ENCODE data around the gene EGFL7.

EGFL7 gene

GRCh38 chr9:136693490-136694162, 30.9 kb downstream of the EGFL7 start:
- TF ChIP-seq BCL11A (tag by site-specific recombination; IDR thresholded peaks at IDR 0.05; ENCODE audit: low read depth) (peak; percentile 90), BCL11B (tag by site-specific recombination; IDR thresholded peaks at IDR 0.05; ENCODE audit: low read depth) (0 out of 2 replicates have a peak, but pooled peaks have one; percentile 50), KLF17 (tag by site-specific recombination; IDR thresholded peaks at IDR 0.05) (peak; percentile 98), ZNF202 (tag by site-specific recombination; IDR thresholded peaks at IDR 0.05; ENCODE audit: borderline replicate concordance) (no peak), KLF7 (tag by site-specific recombination; IDR thresholded peaks at IDR 0.05; ENCODE audit: borderline replicate concordance) (0 out of 2 replicates have a peak, but pooled peaks have one; percentile 35), ZNF600 (tag by site-specific recombination; IDR thresholded peaks at IDR 0.05) (peak; percentile 62), ZNF639 (tag by site-specific recombination; IDR thresholded peaks at IDR 0.05) (0 out of 2 replicates have a peak, but pooled peaks have one; percentile 46), KLF1 (tag by site-specific recombination; IDR thresholded peaks at IDR 0.05) (peak; percentile 99), KLF8 (tag by site-specific recombination; IDR thresholded peaks at IDR 0.05) (peak; percentile 49), ZNF23 (tag by site-specific recombination; IDR thresholded peaks at IDR 0.05; ENCODE audit: borderline replicate concordance) (no peak), ZNF335 (tag by site-specific recombination; conservative IDR thresholded peaks at IDR 0.05) (peak; percentile 90), PATZ1 (tag by site-specific recombination; IDR thresholded peaks at IDR 0.05) (peak; percentile 11; the same call in 1 of the 2 replicates), SP7 (tag by site-specific recombination; IDR thresholded peaks at IDR 0.05) (0 out of 2 replicates have a peak, but pooled peaks have one; percentile 41), ZBTB20 (tag by site-specific recombination; IDR thresholded peaks at IDR 0.05) (no peak), ZNF623 (tag by site-specific recombination; IDR thresholded peaks at IDR 0.05) (no peak)
- POLR2A ChIA-PET, result interaction anchor here (0.6 to 1.4 kb wide), 4 partner anchors 11 to 34 kb away, joined by 3 to 6 read pairs (median 4); no protein-coding TSS in a partner anchor
- H3K4me1 ChIP-seq (ENCODE audit: control insufficient read depth, insufficient read depth, low read length), result no peaks in the 10 kb centered on the region

GRCh38 chr9:136694163-136694871, 31.6 kb downstream of the EGFL7 start:
- Histone ChIP-seq H3K4me3 (ENCODE audit: low read depth, low read length) (no peak overlapping the region), H3K36me3 (ENCODE audit: control insufficient read depth in 2 of 2, insufficient read depth in 1 of 2, low read length in 2 of 2) (no peaks in the 10 kb centered on the region), H3K27ac (ENCODE audit: extremely low read depth, low read depth, low read length) (no peak overlapping the region), H3K9me3 (ENCODE audit: control insufficient read depth, insufficient read depth, low read depth, low read length) (no peaks in the 10 kb centered on the region), H3K4me1 (ENCODE audit: control insufficient read depth, insufficient read depth, low read length) (no peaks in the 10 kb centered on the region)
- POLR2A ChIA-PET, result interaction anchor here (0.6 to 1.4 kb wide), 5 partner anchors 12 to 767 kb away, joined by 3 to 6 read pairs (median 4); no protein-coding TSS in a partner anchor
- CTCF ChIA-PET, result interaction anchor here (0.6 to 4.0 kb wide), 20 partner anchors 7 to 341 kb away, joined by 3 to 24 read pairs (median 3); partner anchors contain the start of genes AGPAT2 and LCNL1
- TF ChIP-seq KLF1 (tag by site-specific recombination; IDR thresholded peaks at IDR 0.05) (peak; percentile 99), GLIS2 (tag by site-specific recombination; IDR thresholded peaks at IDR 0.05) (peak; percentile 25; the same call in 1 of the 2 replicates), TSHZ1 (tag by site-specific recombination; IDR thresholded peaks at IDR 0.05; ENCODE audit: borderline replicate concordance) (no peak), ZNF654 (tag by site-specific recombination; IDR thresholded peaks at IDR 0.05; ENCODE audit: low read depth) (peak; percentile 61), ZIC2 (tag by site-specific recombination; IDR thresholded peaks at IDR 0.05) (peak; percentile 46; the same call in 1 of the 2 replicates), PRDM10 (tag by site-specific recombination; IDR thresholded peaks at IDR 0.05) (peak; percentile 45)

More at GRCh38 chr9:136693490-136694162, 30.9 kb downstream of the EGFL7 start:
- H3K27ac ChIP-seq (ENCODE audit: extremely low read depth, low read depth, low read length), result no peak overlapping the region; the same call in 1 of the 2 replicates
- CTCF ChIA-PET, result interaction anchor here (0.6 to 4.0 kb wide), 18 partner anchors 11 to 341 kb away, joined by 3 to 24 read pairs (median 4); partner anchors contain the start of gene LCNL1
- H3K4me3 ChIP-seq (ENCODE audit: low read depth, low read length), result no peak overlapping the region
- H3K9me3 ChIP-seq (ENCODE audit: control insufficient read depth, insufficient read depth, low read depth, low read length), result no peaks in the 10 kb centered on the region
- no peaks in the 10 kb centered on the region for H3K36me3 ChIP-seq (ENCODE audit: control insufficient read depth in 2 of 2, insufficient read depth in 1 of 2, low read length in 2 of 2)

Data from HEK293 (cell line).